COR-L47 (cell line): ENCODE measurements around the gene P4HB.
A peak's percentile ranks its signal among the peaks of the same experiment; 100 is the strongest.

ENCODE experiments used
- DNase-seq: peaks from one replicate; lab custom pipeline; 2025; lab: John Stamatoyannopoulos, UW

The P4HB gene

DNA sequence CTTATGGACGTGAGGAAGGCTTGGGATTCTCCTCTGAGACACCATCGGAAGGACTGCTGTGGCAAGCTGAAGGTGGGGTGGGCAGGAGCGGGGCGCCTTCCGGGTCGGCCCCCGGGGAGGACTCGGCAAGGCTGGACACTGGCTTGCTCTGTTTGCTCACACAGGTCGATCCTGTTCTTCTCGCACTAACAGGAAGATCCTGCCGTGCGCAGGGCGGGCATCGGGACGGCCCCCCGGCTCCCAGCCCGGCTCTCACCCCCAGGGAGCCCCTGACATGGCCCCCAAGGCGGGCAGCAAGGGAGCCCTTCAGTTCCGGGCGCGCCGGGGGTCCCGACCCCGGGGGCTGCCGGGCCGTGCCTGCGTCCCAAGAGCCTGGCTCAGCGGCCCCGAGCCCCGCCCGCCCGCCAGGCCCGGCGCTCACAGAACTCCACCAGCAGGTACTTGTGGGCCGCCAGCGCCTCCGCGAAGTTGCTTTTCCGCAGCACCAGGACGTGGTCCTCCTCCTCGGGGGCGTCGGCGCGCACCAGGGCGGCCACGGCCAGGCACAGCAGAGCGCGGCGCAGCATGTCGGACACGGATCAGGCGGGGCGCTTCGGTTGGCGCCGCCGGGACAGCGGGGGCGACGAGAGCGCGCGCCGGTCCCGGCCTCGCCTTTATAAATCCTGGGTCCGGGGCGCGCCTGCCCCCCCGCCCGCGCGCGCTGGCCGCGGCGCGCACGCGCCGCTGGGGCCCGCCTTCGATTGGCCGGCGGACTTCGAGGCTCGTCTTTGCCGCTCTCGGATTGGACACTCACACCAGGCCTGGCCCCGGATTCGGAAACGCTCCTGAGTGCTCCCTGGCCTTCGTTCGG is at the start of gene P4HB:
P4HB (minus strand) TSS at position 630 of the 850 bp plus-strand sequence; CDS start at position 566, 64 bp downstream.
- no peak for DNase-seq

DNA sequence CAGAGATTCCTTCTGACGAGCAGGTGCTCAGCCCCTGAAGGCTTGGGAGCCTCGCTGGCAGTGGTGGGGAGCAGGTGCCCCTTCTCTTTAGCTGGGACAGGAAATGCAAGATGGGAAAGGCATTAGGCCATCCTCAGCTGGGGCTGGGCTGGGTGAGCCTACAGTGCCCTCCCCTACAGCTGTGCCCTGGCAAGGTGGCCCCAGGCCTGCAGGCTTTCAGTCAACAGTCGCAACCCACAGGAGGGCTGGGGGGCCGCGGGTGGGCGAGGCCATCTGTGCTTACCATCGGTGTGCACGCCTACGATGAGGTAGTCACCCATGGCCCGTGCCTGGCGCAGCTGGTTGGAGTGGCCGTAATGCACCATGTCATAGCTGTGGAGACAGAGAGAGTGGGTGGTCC is 48.9 kb upstream of the P4HB start:
- no peak for DNase-seq

DNA sequence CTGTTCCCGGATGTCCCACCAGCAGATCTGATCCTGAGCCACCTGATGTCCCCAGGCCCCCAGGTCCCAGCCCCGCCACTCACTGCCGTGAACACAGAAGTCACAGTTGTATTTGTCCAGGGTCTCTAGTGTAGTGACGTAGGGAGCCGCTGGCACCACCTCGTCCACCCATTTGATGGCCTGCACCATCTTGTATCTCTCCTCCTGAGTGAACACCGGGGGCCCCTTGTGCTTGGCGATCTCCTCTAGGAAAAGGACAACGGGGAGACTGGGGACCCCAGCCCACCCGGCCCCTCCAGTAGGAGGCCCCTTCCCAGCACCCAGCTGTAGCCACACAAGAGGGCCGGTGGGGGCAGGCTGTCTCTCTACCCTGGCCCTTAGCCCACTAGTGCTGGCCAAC is 48.5 kb upstream of the P4HB start:
- no peak for DNase-seq

DNA sequence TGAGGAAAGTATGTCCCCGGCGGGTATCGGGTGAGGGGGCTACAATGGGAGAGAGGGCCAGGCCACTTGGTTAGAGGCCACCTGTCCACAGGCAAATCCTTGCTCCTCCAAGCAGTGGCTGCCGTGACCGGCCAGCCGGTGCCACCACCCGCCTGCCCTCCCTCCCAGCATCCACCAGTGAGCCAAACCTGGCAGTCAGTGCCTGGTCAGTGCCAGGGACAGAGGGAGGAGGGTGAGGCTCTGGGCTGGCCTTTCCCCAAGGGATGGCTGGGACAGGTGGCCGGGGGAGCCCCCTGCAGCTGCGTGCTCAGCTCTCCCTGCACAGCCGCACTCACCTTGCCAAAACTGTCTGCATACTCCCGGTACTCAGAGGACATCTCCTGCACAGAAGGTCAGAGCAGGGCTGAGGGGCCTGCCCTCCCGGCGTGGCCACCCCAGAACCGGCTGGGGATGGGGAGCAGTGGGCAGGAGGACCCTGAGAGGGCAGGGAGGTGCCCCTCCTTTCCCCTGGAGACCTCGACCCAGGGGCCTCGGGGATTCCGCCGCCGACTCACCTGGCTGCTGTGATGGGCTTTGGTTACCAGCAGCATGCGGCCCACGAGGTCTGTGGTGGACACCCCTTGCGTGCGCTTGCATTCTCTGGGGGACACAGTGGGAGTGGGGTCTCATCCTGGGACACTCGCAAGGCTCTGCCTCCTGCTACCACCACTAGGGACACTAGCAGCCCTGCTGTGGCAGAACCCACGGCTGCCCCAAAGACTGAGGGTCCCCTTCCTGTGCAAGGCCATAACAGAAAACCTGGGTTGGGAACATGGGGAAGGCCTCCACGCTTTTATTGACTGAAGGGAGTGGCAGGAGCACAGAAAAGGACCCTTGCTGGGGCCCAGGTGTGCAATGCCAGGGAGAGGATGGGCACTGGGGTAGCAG is 47.1 kb upstream of the P4HB start:
- DNase-seq: no peak

DNA sequence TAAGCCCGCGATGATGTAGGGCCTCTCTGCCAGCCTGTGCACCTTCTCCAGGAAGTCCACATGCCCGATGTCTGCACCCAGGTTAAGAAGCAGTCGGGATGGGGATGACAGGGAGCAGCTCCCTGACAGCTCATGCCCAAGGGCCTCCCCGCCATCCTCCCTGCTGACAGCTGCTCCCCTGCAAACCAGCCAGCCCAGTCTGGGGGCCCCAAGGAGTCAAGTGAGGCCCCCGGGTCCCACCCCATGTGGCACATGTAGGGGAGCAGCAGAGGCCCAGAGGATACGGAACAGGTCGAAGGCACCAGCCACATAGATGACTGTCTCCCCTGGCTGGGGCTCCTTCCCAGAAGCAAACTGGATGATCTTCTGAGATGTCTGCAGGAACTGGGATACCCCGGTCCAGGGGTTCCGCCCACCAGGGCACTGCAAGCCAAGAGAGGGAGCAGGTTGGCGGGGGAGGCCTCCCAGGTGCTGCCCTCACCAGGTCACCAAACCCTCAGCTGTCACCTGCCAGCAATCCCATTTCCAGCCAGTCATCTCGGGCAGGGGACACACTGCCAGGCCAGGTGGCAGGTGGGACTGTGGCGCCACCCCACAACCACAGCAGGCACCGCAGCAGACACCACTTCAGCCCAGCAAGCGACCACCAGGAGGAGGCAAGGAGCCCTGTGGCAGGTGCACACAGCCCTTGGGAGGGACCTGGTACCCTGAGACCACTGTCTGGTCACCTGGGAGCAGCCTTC is 46.3 kb upstream of the P4HB start:
- DNase-seq: peak; percentile 18

DNA sequence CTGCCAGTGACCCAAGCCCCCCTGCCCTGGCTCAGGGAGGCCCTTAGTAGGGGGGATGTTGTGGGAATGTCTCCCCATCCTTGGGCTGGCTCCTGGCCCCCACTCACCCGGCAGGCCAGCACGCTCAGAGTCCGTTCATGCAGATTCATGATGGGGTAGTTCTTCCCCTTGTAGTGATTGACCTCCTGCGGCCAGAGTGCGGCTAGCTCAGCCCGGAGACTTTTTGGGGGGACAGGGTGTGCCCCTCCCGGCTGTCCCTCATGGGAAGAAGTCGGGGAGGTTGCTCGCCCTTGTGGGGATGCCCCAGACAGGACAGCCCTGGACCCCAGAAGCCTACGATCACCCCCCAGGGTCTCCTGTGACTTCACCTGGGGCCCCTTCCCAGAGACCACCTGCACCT is 45.7 kb upstream of the P4HB start:
- DNase-seq: no peak

DNA sequence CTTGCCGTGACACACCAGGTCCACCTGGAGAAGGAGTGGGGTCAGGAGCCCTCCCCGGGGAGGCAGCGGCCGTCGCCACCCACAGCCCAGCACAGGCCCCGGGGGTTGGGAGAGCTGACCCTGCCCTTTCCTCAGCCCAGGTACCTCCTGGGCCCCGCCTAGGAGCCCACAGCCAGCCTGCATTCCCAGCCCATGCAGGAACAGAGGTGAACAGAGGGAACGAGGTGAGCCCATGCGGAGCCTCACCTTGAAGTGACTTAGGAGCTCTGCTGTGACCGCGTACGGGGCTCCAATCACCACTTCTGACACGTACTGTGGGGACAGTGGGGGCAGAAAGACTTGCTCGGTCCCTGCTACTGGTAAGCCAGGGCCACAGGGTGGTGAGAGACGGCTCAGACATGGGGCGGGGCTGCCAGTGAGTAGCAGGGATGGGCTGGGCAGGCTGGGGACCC is 45.1 kb upstream of the P4HB start:
- no peak for DNase-seq

DNA sequence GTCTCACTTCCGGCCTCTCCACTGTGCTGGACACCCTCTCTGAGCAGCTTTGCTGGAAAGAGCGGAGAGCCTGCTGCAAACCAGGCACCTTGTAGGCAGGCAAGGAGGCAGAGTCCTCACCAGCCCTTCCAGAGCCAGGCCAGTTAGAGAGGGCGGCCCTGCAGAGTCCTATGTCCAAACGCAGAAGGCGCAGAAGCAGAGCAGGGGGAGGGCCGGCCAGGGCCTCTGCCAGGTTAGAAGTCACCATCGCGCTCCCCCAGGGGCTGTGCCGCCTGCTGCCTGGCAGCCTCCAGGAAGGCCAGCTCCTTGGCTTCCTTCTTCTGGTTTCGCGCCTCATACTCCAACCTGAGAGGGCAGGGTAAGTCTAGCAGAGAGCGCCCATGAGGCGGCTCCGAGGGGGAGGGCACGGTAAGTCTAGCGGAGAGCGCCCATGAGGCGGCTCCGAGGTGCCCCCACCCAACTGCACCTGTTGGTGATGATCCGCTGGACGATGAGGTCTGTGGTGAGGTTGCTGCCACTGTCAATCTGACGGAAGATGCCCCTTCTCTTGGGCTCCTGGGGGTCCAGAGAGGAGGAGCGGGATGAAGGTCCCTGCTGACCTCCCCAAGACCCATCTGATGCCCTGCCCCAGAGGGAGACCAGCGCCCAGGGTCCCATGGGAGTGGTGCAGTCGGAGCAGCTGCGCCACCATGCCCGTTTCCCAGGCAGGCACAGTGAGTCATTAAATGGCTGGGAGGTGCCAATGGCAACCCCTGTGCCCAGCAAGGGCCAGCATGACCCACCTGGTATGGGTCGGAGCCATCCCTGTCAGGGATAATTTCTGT is 44.5 kb upstream of the P4HB start:
- no peak for DNase-seq

DNA sequence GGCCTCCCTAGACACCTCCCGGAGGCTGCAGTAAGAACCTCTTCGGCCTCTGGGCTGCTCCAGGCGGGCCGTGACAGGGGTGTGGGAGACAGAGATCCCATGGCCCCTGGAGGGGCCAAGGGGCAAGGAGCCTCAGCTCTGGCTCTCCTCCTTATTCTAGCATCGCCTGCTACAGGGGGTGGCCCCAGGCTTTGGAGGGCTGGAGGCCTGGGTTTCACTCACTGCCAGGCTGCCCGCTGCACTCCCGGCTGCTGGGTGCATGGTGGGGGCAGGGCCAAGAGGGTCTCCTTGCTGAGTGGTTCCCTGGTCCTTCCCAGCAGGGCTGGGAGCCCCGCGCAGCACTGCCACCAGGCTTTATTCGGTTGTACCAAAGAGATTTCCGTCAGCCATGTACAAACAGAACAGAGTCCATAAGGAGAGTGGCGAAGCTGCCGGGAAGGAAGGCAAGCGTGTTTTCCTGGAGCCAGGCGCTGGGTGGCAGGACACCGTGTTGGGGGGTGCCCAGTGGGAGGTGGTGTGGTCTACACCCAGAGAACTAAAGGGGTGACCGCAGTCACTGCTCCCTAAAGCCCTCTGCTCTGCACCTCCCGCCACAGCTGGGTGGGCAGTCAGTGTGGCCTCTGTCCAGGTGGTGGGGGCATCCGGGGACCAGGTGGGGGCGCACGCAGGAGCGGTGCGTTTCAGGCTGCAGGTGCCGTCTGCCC is 43.7 kb upstream of the P4HB start:
- no peak for DNase-seq

DNA sequence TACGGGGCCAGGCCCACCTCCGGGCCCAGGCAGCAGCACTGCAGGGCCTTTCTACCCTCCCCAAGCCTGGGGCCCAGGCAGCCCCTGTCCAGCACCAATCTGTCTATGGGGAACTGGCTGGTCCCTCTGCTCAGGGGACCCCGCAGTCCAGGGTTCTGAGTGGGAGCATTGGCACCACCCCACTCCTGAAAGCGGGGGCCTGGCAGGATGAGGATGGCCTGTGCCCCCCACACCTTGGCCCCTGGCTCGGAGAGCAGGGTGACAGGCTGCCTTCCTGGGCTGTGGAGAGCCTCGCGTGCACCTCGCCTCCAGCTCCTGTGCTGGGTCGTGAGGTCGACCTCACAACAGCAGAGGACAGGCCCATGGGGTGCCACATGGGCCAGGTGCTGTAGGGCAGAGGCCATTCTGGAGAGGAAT is 43.1 kb upstream of the P4HB start:
- DNase-seq: no peak

DNA sequence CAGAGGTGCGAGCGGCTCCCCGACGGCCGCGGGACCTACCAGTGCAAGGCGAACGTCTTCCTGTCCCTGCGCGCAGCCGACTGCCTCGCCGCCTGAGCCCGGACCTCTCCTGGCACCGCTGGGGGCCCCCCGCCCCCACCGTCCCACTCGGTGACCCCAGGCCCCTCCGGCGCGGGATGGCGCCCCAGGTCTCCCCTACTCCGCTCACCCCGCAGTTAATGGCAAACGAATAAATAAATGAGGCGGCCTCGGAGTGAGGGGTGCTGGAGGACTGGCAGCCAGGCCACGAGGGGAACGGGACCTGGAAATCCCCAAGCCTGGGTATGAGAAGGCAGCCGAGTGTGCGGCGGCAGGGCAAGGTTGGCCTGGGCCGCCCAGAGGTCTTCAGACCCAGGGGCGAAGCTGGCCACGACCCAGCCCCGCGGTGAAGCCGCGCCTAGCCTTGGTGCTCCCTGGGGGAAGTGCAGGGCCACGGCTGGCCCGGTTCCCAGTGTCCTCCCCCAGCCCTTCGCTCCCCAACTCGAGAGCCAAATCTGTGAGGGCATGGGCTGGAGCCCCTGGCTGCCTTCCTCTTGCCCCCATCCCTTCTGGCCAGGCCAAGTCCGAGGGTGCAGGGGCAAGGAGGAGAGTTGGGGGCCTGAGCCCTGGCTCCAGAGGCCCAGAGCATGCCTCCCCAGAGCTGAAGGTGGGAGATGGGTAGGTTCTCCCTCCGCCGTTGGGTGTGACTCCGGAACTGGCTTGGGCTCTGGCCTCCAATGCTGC is 42.5 kb upstream of the P4HB start:
- no peak for DNase-seq

DNA sequence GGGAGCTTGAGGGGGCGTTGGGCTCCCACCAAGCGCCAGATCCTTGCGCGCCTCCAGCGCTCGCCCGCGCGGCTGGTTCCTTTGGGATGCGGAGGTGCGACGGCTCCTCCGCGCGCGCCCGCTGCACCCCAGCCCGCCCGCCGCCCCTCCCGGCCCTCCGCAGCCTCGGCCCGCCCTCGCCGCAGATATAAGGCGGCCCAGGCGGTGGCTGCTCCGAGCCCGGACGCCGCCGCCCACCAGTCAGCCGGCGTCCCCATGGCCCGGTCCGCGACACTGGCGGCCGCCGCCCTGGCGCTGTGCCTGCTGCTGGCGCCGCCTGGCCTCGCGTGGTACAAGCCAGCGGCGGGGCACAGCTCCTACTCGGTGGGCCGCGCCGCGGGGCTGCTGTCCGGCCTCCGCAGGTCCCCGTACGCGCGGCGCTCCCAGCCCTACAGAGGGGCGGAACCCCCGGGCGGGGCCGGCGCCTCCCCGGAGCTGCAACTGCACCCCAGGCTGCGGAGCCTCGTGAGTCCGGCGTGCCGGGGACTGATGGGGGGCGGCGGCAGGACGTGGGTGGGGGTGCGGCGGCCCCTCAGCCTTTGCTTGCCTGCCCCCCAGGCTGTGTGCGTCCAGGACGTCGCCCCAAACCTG is 41.8 kb upstream of the P4HB start, which contains the start of gene NPB:
NPB (plus strand) TSS at position 216 of the 630 bp plus-strand sequence; CDS start at position 256, 40 bp downstream.
- no peak for DNase-seq

DNA sequence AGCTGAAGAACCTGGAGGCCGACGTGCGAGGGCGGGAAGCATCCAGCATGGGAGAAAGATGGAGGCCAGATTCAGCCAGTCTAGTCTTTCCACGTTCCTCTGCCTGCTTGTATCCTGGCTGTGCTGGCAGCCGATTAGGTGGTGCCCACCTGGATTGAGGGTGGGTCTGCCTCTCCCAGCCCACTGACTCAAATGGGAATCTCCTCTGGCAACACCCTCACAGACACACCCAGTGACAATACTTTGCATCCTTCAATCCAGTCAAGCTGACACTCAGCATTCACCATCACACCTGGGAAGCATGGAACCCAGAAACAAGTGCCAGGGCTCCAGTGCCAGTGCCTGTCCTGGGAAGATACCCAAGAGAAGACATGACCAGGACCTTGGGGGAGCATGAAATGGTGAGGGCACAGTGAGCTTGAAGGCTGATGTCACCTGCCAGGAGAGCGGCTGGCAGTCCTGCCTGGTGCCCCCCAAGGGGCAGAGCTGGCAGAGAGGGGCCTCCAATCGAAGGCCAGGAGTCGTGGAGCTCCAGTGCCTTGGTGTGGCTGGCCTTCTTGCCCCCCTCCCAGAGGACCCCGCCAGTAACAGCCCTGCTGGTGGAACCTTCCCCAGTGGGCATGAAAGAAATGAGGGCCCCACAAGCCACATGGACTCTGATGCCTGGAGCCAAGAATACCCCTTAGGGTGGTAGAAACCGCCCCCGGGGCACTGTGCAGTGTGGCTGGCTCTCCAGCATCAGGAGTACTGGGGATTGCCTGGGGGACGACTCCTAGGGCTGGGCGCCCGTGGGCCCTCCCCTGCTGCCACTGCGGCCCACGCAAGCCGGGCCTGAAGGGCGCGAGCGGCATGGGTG is 41.1 kb upstream of the P4HB start:
- DNase-seq: no peak

DNA sequence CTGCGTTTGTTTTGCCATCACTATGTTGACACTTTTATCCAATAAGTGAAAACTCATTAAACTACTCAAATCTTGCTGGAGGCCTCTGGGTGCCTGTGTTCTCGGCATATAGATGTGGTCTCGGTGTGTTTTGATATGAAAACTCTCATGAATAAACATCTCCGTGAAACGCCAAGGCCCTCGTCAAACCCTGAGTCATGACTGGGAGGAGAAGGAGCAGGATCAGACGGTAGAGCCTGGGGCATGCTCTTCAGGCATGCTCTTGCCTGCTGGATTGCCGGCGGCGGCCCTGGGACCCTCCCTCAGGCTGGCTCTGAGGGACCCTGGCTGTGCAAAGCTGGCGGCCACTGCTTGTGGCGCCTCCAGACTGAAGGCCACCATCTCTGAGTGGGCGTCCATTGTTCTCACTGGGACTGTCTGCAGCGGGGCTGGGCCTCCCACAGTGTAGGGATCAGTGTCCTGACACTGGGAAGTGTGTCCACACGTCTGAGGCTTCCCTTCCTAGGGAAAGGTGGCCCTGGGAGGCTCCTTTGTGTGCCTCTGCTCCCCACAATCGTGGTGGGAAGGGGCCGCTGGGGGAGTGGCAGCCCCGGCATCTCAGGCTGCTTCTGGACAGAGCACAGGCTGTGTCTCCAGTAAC is 40.0 kb upstream of the P4HB start:
- no peak for DNase-seq

DNA sequence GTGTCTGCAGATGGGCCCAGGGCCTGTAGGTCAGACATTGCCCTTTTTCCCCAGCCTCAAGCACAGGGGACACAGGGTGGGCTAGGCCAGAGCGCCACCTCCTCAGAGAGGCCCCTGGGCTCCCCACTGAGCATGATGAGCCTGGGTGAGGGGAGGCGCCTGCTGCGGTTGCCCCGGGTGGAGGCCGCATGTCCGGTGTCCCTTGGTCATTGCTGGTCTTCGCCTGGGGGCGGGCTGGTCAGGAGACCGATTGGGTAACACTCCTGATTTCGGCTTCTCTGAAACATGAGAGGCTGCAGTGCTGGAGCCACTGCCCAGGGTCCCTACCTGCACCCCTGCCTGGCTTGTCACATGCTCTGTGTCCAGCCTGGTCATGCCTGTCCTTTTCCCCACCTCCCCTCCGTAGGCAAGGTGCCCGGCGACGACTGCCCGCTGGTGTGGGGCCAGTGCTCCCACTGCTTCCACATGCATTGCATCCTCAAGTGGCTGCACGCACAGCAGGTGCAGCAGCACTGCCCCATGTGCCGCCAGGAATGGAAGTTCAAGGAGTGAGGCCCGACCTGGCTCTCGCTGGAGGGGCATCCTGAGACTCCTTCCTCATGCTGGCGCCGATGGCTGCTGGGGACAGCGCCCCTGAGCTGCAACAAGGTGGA is 39.3 kb upstream of the P4HB start:
- DNase-seq: no peak

DNA sequence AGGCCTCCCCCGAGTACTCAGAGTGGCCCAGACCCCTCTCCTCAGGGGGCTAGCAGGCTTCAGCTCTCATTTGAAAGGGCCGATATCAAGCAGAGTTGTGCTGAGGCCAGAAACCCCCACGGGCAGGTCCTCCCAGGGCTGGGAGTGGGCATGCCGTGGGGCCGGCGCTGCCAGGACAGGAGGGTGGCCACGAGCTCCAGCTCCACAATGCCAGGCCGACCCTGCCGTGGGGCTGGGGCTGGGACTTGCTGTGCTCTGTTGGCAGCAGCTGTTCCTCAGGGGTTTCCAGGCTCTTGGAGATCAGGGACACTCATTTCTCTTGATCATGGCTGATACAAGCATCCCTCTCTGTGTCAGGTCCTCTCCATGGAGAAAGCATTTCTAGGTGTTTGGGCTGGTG is 38.5 kb upstream of the P4HB start:
- DNase-seq: no peak
